Astrocyte of the cerebellum (primary cell): ENCODE results near the gene CD69.

ENCODE experiments used
- DNase-seq: peaks from one replicate; pipeline ENCODE4 v3.0.0-alpha.2; 2011; ENCODE audit warnings: low read depth
- H3K4me3 ChIP-seq: 2 replicates; pipeline ENCODE4 v1.5.1; 2011; ENCODE audit warnings: mild to moderate bottlenecking, low read depth, low read length, moderate library complexity
- in situ Hi-C: cut with HindIII; loops from 2 replicates; pipeline ENCODE4 v1.10.0; 2017; ENCODE audit warnings: low sequenced_read_pairs
- TF ChIP-seq, protein P1 (sequence below): IDR thresholded peaks from 2 replicates; pipeline ENCODE4 v1.5.1; 2012; ENCODE audit warnings: low read length, low read depth, moderate library complexity, mild to moderate bottlenecking; ENCODE audit errors: missing control alignments

Gene CD69

DNA sequence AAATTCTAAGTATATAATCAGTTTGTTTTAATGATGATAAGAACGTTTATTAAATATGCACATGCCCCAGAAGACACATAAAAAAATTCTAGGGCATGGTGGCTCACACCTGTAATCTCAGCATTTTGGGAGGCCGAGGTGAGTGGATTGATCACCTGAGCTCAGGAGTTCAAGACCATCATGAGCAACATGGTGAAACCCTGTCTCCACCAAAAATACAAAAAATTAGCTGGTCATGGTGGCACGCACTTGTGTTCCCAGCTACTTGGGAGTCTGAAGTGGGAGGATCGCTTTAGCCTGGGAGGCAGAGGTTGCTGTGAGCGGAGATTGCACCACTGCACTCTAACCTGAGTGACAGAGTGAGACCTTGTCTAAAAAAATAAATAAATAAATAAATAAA, 4.0 kb downstream of the CD69 start:
- H3K4me3 ChIP-seq, result no peak overlapping the region
- in situ Hi-C loops, result no loop called here
- TF ChIP-seq, protein P1, sequence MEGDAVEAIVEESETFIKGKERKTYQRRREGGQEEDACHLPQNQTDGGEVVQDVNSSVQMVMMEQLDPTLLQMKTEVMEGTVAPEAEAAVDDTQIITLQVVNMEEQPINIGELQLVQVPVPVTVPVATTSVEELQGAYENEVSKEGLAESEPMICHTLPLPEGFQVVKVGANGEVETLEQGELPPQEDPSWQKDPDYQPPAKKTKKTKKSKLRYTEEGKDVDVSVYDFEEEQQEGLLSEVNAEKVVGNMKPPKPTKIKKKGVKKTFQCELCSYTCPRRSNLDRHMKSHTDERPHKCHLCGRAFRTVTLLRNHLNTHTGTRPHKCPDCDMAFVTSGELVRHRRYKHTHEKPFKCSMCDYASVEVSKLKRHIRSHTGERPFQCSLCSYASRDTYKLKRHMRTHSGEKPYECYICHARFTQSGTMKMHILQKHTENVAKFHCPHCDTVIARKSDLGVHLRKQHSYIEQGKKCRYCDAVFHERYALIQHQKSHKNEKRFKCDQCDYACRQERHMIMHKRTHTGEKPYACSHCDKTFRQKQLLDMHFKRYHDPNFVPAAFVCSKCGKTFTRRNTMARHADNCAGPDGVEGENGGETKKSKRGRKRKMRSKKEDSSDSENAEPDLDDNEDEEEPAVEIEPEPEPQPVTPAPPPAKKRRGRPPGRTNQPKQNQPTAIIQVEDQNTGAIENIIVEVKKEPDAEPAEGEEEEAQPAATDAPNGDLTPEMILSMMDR, result no peak
- no peak for DNase-seq

DNA sequence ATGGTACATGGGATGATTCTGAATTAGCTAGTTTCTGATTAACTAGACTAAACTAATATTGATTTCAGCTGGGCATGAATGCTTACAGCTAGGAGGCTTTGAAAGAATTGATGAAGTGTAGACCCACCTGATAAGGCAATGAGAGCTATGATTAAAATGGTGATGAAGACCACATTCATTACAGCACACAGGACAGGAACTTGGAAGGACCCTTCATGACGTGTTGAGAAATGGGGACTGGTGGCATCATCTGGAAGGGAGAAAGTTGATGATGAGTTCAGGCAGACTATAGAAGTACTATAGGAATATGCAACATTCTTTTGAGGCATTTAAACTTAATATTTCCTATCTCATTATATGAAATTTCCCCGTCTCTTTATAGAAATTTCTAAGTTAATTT, 4.5 kb downstream of the CD69 start:
- DNase-seq, result no peak
- TF ChIP-seq, protein P1, result no peak
- no peak overlapping the region for H3K4me3 ChIP-seq
- in situ Hi-C loops, result no loop called here

DNA sequence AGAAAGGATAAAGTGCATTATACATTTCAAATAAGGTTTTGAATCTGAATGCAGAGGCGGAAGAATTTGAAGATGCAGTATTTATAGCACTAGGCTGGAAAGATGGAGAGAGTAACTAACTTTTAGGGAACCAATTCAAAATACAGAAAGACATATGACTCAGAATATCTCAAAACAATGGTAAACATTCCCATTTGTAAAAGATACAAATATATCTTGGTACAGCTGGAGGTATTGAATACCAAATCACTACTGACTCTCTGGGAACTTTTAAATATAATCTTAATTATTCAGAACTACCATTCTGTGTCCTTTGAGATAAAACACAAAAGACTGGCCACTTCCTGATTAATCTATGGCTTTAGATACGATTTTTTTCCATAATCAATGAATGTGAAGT, 5.1 kb downstream of the CD69 start:
- no peak overlapping the region for H3K4me3 ChIP-seq
- DNase-seq, result no peak
- in situ Hi-C loops, result no loop called here

DNA sequence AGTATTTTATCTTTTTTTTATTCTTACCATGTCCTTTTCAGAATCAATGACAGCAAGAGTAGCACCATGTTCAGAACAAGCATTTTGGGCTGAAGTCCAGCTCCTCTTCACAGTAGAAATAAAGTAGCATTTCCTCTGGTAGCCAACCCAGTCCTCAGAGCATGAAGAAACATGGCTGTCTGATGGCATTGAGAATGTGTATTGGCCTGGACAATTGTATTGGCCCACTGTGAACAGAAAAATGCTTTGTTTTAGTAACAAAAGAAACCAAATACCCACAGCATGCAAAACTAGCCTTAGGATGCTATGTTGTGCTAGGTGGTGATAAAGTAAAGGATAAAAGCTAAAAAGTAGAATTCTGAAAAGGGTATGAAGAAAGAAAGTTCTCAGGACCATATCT, 5.7 kb downstream of the CD69 start:
- no peak for DNase-seq
- TF ChIP-seq, protein P1, result no peak
- H3K4me3 ChIP-seq, result no peak overlapping the region
- in situ Hi-C loops, result no loop called here

More for the DNA sequence above, 5.1 kb downstream of the CD69 start:
- TF ChIP-seq, protein P1, result no peak

DNA sequence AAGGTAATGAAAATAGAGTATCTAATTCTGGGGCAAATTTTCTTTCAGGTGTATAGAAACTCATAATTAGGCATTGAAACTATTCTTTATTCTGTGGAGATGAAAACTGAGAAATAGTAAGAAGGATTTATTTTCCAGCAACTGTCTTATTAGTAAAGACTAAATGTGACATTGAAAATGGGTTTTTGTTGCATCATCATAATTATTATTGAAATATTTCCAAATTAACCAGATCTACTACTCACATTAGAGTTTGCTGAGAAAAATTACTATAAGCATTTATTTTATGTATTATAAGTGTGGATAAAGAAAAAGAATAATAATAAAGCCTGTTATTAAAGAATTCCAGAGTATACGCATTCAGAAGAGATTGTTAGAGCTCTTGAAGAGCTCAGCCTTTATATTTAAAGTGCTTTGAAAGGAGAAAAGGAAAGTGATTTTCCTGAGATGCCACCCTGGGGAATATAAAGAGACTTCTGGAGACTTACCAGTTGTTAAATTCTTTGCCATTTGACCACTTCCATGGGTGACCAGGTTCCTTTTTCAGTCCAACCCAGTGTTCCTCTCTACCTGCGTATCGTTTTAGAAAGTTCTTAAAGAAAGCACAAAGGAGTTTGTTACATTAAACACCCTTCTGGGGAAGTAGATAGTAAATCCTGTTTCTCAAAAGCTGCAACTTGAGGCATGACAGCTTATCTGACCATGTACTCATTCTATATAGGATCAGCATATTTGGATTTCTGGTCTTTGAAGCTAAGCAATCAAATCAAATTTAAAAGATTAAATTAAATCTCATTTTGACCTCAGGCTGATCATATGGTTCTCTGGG, 6.4 kb downstream of the CD69 start:
- in situ Hi-C loops, result no loop called here
- no peak overlapping the region for H3K4me3 ChIP-seq
- TF ChIP-seq, protein P1, result no peak
- no peak for DNase-seq

DNA sequence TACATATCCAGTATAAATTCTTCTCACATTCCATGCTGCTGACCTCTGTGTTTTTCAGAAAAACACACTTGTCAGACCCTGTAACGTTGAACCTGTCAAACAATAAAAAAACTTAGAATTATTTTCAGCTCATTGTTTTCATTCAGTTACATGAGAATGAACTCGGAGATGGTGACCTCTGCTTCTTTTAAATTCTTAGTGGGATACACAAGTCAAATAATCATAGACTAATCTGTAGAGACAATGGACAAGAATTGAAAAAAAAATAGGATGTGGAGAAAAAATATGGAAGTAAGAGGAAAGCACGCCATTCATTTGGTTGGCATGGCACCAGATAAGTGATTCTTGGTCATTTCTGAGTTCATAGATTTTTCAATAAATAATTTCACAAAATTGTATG, 7.2 kb downstream of the CD69 start:
- DNase-seq, result no peak

More for the DNA sequence above, 7.2 kb downstream of the CD69 start:
- in situ Hi-C loops, result no loop called here
- TF ChIP-seq, protein P1, result no peak
- H3K4me3 ChIP-seq, result no peak overlapping the region
